Tibial nerve (tissue), 3 donors: Measurements from ENCODE around the gene CAMSAP2.

Source experiments
- POLR2A ChIP-seq, 2 donors: fragments of 450-650 bp; IDR thresholded peaks; one replicate each; pipeline ENCODE4 v1.6.1; 2017; ENCODE audit warnings: antibody characterized with exemption in 2 of 2, mild to moderate bottlenecking in 2 of 2, moderate library complexity in 2 of 2
- TF ChIP-seq, protein P1 (sequence below), 5 experiments: fragments of 200-600 bp in 3 of 5; fragments of 450-650 bp in 2 of 5; sonication (generic) in 3 of 5; IDR thresholded peaks; one replicate each; pipeline ENCODE4 v1.5.1; 2016 to 2019; ENCODE audit warnings: antibody characterized with exemption in 5 of 5, mild to moderate bottlenecking in 3 of 5, moderate library complexity in 2 of 5

GRCh38 chr1:200831091-200831490 lies 92.4 kb downstream of the CAMSAP2 start:
- TF ChIP-seq, protein P1, sequence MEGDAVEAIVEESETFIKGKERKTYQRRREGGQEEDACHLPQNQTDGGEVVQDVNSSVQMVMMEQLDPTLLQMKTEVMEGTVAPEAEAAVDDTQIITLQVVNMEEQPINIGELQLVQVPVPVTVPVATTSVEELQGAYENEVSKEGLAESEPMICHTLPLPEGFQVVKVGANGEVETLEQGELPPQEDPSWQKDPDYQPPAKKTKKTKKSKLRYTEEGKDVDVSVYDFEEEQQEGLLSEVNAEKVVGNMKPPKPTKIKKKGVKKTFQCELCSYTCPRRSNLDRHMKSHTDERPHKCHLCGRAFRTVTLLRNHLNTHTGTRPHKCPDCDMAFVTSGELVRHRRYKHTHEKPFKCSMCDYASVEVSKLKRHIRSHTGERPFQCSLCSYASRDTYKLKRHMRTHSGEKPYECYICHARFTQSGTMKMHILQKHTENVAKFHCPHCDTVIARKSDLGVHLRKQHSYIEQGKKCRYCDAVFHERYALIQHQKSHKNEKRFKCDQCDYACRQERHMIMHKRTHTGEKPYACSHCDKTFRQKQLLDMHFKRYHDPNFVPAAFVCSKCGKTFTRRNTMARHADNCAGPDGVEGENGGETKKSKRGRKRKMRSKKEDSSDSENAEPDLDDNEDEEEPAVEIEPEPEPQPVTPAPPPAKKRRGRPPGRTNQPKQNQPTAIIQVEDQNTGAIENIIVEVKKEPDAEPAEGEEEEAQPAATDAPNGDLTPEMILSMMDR (IDR thresholded peaks at IDR 0.05): no peak
- TF ChIP-seq POLR2A (IDR thresholded peaks at IDR 0.05): no peak
